Measurements from ENCODE around the gene CNTNAP5.

Gene CNTNAP5

DNA sequence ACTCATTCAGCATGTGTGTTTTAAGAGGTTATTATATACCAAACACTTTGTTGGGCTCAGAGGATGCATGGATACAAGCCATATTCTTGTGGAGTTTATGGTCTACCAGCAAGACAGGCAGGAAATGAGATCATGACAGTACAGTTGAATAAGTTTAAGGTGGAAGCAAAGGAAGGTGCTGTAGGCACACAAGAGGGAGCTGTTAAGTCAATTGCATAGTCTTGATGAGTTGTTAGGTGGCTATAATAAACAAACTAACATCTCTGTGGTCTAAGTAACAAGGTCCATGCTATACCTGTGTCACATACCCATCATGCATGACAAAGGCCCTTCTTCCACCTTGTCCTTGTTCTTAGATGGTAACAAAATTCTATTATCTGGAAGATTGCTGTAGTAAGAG lies 538.3 kb downstream of the CNTNAP5 start:
- DNase-seq: no peak

DNA sequence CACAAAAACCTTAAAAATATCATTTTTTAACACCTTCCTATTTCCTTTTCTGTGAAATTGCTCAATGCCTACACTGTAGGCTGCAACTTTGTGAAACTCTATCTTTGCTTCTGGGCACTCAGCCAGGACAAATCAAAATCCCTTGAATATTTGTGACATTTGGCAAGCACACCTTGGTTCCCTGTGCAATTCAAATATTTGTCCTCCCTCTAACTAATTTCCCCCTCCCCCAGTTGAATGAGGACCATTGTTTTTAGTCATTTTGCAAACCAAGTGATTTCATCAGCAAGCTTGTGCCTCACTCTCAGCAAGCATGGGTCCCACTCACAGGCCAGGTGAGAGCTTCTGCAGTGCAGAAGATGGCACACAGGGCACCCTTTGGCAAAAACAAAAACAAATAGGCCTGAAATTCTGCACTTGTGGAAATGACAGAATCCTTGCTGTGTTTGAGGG lies 541.5 kb downstream of the CNTNAP5 start:
- DNase-seq: no peak

DNA sequence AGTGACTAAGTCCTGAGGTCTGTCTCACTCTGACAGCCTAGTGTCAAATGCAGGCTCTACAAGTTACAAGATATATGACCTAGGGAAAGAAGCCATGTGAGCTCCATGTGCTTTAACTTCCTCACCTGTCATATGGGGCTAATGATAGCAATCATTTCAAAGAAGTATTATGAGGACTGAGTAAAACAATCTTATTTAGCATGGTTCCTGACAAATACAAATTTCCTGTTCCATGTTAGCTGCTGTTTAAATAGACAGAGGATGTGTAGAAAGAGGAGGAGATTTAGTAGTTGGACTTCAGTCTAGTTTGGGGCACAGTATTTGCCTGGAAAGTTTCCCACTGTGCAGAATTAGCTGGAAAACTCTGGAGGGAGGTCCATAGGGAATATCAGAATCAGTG lies 545.8 kb downstream of the CNTNAP5 start:
- no peak for DNase-seq

DNA sequence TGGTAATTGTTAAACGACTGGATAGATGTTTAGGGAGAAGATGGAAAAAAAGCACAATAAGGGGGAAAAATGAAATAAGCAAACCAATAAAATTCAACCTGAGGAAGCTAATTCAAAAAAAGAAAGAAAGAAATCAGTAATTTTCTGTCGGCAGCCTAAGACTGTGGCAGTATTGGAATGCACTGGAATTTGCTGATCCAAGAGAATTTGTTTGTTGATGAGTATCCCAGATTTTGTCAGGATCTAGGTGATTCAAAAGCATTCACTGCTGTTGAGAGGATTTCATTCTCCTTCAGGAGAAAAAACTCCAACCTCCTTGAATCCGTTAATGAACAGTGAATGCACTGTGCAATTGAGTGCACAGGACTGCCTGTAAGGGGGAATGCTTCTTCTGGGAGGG lies 546.7 kb downstream of the CNTNAP5 start:
- no peak for DNase-seq

DNA sequence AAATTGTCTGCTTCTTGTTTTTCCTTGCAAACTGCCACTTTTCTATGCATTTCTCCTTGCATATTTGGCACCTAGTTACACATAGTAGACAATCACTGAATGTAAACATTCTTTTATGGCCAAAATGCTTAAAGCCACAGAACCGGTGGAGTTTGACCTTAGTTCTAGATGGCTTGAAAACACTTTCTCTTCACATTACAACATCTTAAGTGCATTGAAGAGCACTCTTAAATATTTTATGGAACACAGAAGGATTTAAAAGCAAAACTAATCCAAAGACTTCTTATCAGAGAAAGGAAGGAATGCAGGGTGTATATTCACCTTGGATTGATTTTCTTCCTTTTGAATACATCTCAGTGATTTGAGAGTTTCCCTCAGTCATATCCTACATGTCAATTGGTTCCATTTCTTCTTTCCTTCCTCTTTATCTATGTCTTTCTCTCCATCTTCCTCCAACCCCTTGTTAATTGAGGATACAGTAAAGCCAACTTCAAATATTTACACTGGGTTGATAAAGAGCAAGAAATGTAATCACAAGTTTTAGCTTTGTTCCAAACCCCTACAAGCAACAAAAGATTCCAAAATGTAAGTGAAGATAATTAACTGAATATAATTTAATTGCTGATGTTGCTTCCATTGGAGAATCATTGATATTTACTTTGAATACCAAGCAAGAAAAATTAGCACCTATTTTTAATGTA lies 548.0 kb downstream of the CNTNAP5 start:
- DNase-seq: no peak

DNA sequence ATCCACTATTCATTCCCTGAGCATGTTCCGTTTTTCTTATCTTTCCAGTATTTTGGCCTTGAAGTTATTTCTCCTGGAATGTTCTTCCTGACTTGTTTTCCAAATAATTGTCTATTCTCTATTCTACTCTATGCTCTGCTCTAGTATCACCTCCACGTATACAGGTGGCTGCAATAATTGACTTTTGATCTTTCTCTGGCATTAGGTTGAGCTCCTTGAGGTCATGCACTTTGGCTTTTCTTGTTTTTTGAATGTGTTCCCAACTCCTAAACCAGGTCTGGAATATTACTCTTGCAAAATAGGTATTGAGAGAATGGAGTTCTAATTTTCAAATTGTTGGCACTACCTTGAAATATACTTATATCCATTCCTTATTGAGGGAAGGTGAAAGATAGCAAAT lies 550.4 kb downstream of the CNTNAP5 start:
- no peak for DNase-seq

DNA sequence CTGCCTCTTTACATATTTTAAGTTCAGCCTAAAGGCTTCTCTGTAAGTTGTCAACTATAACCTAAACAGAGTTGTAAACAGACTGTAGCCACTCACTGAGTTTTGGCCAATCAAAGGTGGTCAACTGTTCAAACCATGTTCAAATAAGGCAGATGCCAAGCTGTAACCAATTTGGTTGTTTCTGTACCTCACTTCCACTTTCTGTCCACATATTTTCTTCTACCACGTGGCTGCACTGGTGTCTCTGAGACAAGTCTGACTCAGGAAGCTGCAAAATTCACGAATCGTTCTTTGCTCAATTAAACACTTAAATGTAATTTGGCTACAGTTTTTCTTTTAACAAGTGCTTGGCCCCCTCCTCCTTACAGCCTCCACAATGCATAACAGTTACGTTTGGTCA lies 555.2 kb downstream of the CNTNAP5 start:
- DNase-seq: no peak

DNA sequence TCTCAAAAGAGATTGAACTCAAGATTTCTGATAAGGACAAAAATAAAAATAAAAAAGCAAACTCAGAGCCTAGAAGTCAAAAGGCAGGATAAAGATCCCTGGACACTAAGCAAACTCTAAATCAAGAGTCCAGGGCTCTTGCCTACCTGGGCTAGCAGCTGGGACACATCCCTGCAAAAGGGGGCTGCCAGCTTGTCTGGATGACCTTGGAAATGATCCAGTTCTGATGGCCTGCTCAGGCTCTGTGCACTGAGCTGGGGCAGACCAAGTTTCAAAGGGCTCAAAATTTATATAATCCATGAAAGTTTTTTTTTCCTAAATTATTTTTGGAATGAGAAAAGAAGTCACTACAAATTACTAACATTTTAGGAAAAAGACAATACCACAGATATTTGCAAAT lies 557.3 kb downstream of the CNTNAP5 start:
- DNase-seq: no peak

DNA sequence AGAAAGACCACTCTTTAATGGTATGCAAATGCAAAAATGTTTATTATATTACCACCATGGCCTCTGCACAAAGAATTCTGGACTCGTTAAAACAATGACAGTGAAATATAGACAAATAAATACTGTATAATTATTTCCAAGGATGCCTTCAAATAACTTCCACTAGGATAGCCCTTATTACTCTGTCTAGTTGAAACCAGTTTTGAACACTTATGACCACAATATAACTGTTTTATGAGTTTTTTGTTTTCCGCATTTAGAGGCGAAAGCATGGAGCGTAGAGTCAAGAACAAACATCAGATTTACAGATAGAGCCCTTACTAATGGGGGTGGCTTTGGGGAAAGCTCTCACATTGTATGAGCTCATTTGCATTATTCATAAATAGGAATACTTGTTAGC lies 559.5 kb downstream of the CNTNAP5 start:
- no peak for DNase-seq

DNA sequence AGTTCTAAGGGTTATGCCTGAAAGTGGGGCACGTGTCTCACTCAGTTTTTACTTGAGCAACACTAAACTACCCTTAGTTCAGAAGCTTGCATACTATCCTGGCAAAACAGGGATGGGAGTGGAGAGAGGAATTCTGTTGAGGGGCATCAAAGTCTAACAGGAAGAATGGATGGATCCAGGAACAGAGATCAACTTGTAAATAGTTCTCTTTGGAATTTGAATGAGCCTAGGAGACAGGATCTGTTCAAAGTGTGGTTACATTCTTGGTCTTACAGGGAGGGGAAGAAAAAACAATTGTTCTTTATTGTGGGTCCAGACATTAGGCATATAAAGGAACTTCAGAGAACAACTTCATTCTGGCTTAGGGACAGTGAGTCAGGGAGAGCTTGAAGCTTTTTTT lies 560.2 kb downstream of the CNTNAP5 start:
- DNase-seq: no peak

DNA sequence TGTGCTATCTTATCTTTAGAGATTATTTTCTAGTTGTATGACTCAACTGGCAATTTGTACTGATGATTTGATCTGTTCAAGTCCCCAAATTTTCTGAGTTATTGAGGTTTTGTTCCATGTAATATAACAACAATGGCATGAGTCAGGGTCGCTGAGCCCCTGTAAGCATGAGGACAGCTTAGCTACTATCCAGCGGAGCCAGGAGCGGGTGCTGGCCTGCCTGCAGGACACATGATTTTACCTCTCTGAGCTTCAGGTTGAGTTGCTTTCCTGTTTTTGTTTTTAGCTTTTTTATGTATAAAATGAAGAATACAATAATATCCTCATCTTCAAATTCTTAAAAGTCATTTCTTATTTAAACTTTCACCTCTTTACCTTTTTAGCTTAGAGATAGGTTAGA lies 561.1 kb downstream of the CNTNAP5 start:
- DNase-seq: no peak

DNA sequence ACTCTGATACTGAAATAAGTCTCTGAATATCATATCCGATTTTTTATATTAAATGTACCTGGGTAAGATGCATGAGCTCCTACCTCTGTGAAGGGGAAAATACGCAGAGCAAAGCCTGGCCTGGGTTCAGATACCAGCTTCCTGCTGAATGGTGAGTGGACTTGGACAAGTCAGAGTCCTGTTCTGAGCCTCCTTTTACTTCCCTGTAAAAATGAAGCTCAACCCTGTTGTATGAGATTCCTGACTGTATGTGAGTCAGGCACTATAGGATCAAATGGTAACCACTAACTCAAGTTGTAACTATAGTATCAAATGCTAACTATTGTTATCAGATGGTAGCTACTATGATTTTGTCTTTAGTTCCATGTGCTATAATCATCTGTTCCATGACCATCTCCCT lies 561.7 kb downstream of the CNTNAP5 start:
- DNase-seq: no peak

DNA sequence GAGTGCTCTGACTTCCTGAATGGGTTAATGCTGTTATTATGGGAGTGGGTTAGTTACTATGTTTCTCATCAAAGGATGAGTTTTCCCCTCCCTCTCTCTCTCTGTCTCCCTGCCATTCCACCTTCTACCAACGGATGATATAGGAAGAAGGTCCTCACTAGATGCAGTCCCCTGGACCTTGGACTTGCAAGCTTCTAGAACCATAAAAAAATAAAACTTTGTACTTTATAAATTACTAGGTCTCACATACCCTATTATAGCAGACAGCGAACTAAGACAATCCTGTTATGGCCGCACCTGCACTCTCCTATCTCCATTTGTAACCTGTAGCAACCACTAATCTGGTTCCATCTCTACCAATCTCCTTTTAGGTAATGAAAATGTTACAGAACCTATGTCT lies 564.9 kb downstream of the CNTNAP5 start:
- no peak for DNase-seq

DNA sequence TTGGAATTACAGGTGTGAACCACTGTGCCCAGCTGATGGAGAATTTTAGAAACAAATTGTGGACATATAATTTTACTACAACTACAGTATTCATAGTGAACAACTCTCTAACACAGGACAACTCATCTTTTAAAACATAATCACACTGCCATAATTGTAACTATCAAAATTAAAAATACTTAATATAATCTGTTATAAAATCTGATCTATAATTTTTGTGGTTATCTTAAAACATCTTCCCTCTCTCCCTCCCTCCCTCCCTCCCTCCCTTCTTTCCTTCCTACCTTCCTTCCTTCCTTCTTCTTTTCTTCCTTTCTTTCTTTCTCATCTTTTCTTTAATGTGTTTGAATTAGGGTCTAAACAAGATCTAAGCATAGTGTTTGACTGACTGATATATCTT lies 577.7 kb downstream of the CNTNAP5 start:
- DNase-seq: no peak

DNA sequence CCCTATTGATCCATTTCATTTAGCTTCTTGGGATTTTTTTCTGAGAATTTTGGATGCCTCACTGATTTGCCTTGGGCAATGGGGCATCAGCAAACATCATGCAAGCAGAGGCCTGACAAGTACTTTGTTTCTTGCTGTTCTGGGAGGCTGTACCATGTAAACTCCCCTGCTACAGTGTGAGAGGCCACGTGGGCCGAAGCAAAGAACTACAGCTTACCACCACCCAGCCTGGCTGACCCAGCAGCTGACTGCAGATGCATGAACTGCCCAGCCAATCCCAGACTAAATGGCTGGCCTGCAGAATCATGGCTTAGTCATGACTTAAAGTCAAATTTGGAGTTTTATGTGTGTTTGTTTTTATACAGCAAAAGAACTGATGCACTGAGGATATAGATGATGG lies 579.9 kb downstream of the CNTNAP5 start:
- DNase-seq: no peak

DNA sequence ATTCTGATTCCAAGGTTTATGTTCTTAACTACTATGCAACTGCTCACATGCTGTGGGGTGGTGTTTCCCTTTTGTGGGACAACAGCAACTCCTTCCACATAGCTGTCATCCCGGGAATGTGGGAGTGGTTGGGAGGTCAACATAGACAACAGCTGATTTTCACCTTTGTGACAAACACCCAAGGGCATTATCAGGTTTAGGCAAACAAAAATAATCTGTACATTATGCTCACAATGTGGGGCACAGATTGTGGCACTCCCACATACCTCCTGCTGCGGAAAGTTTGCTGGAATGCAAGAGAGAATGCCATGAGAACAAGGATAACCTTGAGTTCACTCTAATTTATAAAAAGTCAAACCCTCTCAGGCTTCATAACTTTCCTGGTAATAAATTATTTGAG lies 582.6 kb downstream of the CNTNAP5 start:
- no peak for DNase-seq

DNA sequence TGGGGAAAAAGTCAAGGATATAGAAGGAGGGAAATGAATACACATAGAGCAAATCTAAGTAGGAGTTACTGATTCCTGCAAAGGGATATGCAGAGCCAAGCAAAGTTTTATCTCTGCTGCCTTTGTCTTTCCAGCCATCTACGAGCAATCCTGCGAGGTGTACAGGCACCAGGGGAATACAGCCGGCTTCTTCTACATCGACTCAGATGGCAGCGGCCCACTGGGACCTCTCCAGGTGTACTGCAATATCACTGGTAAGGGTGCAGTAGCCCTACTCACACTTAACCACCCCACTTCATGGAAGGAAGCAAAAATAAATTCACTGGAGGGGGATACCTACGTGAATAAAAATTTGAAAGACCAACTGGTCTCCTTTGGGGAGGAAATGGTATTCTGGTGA lies 584.6 kb downstream of the CNTNAP5 start:
- no peak for DNase-seq

DNA sequence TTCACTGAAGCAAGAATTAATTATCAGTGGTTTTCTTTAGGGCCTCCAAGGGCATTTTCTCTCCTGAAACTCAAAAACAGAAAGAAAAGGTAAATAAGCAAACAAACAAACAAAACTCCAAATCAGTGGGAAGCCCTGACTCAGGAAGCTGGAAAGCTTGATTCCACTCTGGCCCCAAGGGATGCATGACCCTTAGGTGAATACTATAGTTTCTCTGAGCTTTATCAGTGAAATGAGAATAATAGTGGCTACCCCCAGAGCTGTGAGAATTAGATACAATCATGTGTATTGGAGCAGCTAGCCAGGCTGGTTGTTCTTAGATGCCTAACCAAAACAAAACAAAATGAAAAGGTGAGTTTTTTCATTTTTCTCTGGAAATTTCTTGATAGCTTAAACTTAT lies 585.1 kb downstream of the CNTNAP5 start:
- DNase-seq: no peak

DNA sequence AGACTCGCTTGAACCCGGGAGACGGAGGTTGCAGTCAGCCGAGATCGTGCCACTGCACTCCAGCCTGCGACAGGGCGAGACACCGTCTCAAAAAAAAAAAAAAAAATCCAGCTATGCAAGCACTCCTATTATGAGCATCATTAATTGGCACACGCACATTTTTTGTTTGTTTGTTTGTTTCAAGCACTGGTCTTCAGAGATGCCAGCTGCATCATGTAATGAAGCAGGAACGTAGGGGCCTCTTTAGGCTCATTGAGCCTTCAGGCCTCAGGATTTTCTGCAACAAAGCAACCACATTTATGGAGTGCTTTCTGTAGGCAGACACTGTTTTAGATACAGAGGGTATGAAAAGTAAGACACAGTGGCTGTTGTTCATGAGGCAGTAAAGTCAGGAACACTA lies 585.8 kb downstream of the CNTNAP5 start:
- no peak for DNase-seq

DNA sequence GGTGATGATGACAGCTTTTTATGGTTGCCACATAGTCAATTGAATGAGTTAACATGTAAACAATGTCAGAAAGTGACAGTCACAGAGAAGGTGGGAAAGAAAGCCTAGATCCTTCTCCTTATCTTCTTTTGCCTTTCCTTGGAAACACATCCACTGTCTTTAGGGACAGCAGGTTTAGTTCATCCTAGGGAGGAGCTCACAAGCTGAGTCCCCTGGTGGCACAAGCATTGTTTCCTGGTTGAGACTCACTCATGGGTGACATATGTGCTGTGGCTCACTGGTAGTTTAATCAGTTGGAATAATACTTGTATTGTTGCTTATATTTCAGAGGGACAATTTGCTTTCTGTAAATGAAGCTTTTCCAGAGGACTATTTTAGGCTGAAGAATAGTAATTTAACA lies 598.5 kb downstream of the CNTNAP5 start:
- no peak for DNase-seq

DNA sequence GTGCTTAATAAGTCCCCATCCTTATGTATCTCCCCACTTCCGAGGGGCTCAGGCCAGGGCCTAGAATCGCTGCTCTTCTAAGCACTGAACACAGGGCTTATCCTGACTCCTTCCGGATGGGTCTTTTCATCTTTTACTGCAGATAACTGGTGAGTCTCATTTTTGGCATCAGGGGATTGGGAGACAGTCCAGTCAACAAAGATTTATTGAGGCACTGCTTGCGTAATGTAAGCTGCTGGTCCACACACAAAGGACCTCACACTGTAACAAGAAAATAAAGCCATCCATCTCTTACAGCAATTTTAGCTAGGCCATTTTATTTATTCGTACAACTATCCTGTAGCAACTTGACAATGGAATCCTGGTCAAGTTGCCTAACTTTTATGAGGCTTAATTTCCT lies 600.5 kb downstream of the CNTNAP5 start:
- DNase-seq: no peak

DNA sequence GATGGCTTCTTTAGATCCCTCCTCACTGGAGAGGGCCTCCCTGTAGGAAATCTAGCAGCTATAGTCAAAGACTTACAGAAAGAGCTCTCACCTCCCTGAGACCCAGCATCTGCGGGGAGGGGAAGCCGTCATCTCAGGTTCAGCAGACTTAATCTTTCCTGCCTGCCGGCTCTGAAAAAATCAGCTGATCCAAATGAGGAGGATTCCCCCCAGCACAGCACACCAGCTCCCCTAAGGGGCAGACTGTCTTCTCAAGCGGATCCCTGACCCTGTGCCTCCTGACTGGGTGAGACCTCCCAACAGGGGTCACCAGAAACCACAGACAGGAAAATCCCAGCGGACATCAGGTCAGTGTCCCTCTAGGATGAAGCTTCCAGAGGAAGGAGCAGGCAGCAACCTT lies 601.9 kb downstream of the CNTNAP5 start:
- DNase-seq: no peak

DNA sequence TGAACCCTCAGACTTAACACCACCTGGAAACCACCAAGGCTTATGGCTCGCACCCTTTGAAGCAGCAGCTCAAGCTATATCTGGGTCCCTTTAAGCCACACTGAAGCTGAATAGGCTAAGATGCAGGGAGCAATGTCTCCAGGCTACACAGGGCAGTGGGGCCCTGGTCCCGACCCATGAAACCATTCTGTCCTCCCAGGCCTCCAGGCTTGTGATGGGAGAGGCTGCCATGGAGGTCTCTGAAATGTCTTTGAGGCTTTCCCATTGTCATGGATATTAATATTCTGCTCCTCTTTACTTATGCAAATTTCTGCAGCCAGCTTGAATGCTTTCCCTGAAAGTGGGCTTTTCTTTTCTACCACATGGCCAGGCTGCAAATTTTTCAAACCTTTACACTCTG lies 608.7 kb downstream of the CNTNAP5 start:
- DNase-seq: no peak

DNA sequence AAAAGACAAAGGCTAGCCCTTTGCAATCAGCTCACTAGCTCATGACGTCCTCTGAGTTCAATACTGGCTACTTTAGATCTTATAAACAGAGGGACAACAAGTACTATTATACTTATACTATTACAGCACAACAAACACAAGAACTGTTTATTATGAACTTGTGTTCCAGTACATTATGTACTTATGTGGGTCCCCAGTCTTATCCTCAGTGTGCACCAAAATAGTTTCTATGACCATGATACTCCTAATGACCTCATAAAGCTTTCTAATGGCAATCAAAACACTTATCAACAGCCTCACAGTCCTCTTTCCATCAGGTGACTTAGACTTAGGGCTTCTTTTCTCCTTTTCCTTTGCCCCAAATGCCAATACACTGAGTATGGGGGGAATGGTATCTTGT lies 614.4 kb downstream of the CNTNAP5 start:
- DNase-seq: no peak

DNA sequence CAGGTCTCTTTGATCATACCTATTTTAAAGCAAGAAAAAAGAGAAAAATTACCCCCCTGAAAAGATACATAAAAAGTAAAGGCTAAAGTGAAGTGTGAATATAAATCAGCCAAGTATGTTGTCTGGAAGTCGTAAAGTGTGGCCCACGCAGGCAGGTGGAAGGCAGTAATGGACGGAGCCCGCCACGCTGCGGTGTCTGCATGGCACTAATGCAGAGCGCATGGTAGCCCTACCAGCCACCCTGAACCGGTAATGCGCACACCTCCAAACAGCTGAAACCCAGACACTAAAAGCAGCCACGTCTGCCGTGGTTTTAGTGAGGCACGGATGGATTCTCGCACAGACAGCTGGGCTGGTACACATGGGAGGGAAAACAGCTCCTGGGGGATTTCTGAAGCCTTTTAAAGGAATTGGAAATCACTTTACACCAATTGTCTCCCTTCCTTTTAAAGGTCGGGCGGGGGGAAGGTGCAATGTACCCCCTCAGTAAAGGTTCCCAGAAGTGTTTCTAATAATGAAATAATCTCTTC lies 615.2 kb downstream of the CNTNAP5 start:
- no peak for DNase-seq

Data from NCI-H1694 treated with DMSO at 0.1 percent for 48 hours (cell line).